Stimulated activated naive CD8-positive, alpha-beta T cell treated with anti-CD3 and anti-CD28 coated beads, Interleukin-15, Interleukin-2, amounts not matched to agents 100 ng/mL and 50 ng/mL, for 24 hours (primary cell): ENCODE data around the gene COLEC11.
"Not testable (repeated sequence)": the region's sequence is repeated elsewhere in the genome, so short reads cannot be mapped to it uniquely, and the experiment has no call there.

Experiments used
- H3K27ac Mint-ChIP-seq: one replicate; pipeline ENCODE4 v1.8.0; 2021; ENCODE audit warnings: mild to moderate bottlenecking, mixed read lengths
- H3K27me3 Mint-ChIP-seq: one replicate; pipeline ENCODE4 v1.8.0; 2021; ENCODE audit warnings: mixed read lengths
- H3K36me3 Mint-ChIP-seq: one replicate; pipeline ENCODE4 v1.8.0; 2021; ENCODE audit warnings: low read depth, mixed read lengths
- H3K4me1 Mint-ChIP-seq: one replicate; pipeline ENCODE4 v1.8.0; 2021; ENCODE audit warnings: low read depth, mixed read lengths
- H3K4me3 Mint-ChIP-seq: one replicate; pipeline ENCODE4 v1.8.0; 2021; ENCODE audit warnings: mild to moderate bottlenecking, mixed read lengths
- H3K9me3 Mint-ChIP-seq: one replicate; pipeline ENCODE4 v1.8.0; 2021; ENCODE audit warnings: mixed read lengths

The COLEC11 gene

DNA sequence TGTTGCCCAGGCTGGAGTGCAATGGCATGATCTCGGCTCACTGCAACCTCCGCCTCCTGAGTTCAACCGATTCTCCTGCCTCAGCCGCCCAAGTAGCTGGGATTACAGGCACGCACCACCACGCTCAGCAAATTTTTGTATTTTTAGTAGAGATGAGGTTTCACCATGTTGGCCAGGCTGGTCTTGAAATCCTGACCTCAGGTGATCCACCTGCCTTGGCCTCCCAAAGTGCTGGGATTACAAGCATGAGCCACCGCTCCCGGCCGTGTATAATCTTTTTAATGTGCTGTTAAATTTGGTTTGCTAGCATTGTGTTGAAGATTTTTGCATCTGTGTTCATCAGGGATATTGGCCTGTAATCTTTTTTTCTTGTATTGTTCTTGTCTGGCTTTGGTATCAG, 24.7 kb downstream of the COLEC11 start:
- not testable (repeated sequence) for H3K36me3 Mint-ChIP-seq, H3K4me3 Mint-ChIP-seq, H3K4me1 Mint-ChIP-seq, H3K27me3 Mint-ChIP-seq, H3K9me3 Mint-ChIP-seq, H3K27ac Mint-ChIP-seq

DNA sequence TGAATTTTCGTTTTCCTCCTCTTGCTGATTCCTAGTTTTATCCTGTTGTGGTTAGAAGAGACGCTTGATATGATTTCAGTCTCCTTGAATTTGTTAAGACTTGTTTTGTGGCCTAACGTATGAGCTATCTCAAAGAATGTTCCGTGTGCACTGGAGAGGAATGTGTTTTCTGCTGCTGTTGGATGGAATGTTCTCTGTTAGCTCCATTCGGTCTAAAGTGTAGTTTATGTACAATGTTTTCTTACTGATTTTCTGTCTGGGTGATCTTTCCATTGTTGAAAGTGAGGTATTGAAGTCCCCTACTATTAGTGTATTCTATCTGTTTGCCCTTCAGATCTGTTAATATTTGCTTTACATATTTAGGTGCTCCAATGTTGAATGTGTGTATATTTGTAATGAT, 25.9 kb downstream of the COLEC11 start:
- Mint-ChIP-seq H3K4me1 (no peaks in the 10 kb centered on the region), H3K27me3 (no peaks in the 10 kb centered on the region), H3K27ac (no peak overlapping the region), H3K36me3 (peaks cover 7% of the 10 kb centered on the region), H3K9me3 (peaks cover 6% of the 10 kb centered on the region), H3K4me3 (no peak overlapping the region)

DNA sequence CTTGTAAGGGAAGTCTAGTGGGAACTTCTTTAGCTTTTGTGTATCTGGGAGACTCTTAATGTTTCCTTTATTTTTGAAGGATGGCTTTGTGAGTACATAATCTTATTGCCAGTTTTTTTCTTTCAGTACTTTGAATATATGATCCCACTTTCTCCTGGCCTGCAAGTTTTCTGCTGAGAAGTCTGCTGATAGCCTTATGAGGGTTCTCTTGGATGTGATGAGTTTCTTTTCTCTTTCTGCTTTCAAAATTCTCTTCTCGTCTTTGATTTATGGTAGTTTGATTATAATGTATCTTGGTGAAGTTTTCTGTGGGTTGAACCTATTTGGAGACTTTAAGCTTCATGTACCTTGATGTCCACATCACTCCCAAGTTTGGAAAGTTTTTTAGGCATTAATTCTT, 28.1 kb downstream of the COLEC11 start:
- H3K27ac Mint-ChIP-seq, result no peak overlapping the region
- no peak overlapping the region for H3K4me3 Mint-ChIP-seq

DNA sequence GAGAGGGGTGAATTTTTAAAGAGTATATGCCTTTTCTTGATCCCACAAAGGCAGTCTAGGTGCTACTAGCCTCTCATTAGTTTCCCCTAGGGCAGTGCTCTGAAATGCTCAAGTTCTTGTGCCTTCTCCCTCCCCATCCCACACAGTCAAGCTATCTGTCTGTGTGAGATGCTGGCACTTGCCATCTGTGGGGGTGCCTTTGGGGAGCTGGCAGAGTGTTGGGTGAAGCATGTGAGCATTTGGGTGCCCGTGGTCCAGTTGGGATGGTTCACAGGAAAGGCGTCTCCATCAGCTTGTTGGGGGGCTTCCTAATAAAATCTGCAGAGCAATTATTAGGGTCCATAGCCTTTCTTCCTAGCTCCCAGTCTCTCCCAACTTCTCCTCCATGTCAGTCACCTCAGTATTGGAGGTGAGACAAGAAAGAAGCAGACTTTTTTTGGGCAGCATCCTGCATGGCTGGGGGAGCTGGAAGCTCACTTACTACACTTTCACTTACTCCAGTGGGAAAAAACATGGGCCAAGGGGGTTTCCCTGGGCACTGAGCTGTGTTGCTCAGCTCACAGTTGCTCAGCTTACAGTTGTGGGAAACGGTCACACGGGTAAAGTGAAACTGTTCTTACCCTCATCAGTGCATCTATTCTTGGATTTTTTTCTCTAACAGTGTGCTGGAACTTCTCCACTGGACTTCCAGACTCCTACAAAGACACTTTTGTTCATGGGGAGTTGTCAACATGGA, 29.3 kb downstream of the COLEC11 start:
- H3K4me1 Mint-ChIP-seq, result no peaks in the 10 kb centered on the region
- no peaks in the 10 kb centered on the region for H3K9me3 Mint-ChIP-seq
- H3K27ac Mint-ChIP-seq, result no peak overlapping the region
- H3K4me3 Mint-ChIP-seq, result no peak overlapping the region
- peaks cover 4% of the 10 kb centered on the region for H3K36me3 Mint-ChIP-seq
- no peaks in the 10 kb centered on the region for H3K27me3 Mint-ChIP-seq

More for the DNA sequence above, 28.1 kb downstream of the COLEC11 start:
- Mint-ChIP-seq H3K4me1 (no peaks in the 10 kb centered on the region), H3K27me3 (no peaks in the 10 kb centered on the region), H3K9me3 (no peaks in the 10 kb centered on the region), H3K36me3 (peaks cover 5% of the 10 kb centered on the region)

DNA sequence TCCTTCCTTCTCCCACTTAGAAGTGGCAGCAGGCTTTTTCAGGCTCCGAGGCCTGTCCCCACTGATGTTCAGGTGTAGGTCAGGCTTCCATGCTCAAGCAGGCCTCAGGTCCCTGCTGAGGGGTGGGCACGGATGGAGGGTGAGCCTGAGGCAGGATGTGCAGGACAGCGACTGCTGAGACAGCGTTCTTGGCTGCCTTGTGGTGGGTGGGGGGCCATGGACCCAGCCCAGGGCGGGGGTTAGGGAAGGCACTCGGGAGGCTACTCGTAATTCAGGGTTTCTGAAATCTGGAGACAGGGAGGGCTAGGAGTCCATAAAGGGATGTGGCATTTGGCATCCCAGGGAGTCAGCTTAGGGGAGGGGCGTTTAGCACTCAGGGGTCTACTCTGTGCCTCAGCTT, 30.3 kb downstream of the COLEC11 start:
- Mint-ChIP-seq H3K27ac (no peak overlapping the region), H3K36me3 (peaks cover 4% of the 10 kb centered on the region), H3K4me3 (no peak overlapping the region), H3K4me1 (no peaks in the 10 kb centered on the region), H3K27me3 (no peaks in the 10 kb centered on the region), H3K9me3 (no peaks in the 10 kb centered on the region)

DNA sequence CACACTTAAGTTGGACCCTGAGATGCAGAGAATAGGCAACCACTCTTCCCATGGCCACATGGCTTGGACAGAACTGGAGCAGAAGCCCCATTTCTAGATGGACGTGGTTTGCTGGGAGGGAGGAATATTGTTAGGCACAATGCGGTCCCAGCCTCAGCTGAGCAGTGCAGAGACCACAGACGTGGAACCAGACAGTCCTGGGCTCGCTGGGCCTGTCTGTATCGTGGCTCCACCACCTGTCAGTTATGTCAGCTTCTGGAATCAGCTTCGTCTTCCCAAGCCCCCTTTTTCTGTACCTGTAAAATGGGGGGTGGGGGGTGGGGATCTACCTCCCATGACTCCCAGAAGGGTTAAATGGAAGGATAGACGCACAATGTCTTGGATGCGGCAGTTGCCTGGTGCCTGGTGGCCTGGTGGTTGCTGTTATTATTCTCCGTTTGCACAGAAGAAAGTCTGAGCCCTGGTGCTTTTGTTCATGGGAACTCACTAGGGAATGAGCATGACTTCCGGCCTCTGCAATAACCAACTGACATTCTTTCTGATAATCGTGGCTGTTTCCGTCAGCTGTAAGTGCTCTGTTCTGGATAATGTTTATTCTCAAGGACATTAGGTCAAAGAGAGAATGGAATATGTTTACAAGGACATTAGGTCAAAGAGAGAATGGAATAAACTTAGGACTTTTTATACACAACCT, 31.4 kb downstream of the COLEC11 start:
- Mint-ChIP-seq H3K27me3 (no peaks in the 10 kb centered on the region), H3K36me3 (peaks cover 4% of the 10 kb centered on the region), H3K27ac (no peak overlapping the region), H3K4me1 (no peaks in the 10 kb centered on the region), H3K4me3 (no peak overlapping the region), H3K9me3 (no peaks in the 10 kb centered on the region)

DNA sequence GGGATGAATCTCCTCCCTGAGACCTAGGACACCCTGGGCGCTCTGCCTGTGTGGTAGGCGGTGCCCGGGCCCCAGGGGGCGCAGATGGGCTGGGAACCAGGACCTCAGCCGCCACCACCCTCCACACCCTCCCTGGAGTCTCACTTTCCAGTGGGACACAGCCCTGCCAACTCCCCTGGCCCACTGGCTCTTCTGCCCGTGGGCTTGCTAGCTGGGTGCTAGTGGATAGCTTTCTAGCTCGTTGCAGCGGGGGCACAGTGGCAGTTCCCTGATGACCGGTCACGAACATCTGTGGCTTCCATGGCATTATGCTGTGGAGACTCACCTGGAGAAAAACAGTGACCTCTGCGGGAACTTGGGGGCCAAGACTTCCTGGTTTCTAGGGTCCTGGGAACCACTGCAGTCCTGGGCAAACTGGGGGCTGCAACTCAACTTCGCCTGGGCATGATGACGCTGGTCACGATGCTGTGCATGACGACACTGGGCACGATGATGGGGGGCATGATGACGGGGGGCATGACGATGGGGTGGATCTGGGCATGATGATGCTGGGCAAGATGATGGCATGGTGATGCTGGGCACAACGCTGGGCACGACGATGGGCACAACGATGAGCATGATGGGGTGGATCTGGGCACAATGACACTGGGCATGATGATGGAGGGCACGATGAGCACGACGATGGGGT, 32.0 kb downstream of the COLEC11 start:
- Mint-ChIP-seq H3K4me3 (no peak overlapping the region), H3K9me3 (no peaks in the 10 kb centered on the region), H3K36me3 (peaks cover 4% of the 10 kb centered on the region), H3K4me1 (no peaks in the 10 kb centered on the region), H3K27ac (no peak overlapping the region), H3K27me3 (no peaks in the 10 kb centered on the region)

DNA sequence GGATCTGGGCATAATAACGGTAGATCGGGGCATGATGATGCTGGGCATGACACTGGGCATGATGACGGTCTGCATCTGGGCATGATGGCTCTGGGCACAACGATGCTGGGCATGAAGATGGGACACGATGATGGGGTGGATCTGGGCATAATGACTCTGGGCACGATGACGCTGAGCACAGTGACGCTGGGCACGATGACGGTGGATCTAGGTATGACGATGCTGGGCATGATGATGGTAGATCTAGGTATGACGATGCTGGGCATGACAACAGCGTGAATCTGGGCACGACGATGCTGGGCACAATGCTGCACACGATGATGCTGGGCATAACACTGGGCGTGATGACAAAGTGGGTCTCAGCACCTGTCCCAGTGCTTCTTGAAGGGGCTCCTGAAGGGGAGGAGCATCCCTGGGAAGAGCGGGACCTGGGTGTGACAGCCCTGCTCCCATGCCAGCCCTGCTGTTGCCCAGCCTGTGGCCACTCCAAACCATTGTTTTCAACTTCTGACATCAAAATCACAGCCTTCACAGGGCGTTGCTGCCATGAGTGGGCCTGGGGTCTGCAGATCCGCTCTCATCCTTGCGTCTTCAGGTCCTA, 32.7 kb downstream of the COLEC11 start:
- H3K4me1 Mint-ChIP-seq, result no peaks in the 10 kb centered on the region
- H3K9me3 Mint-ChIP-seq, result no peaks in the 10 kb centered on the region
- H3K27me3 Mint-ChIP-seq, result no peaks in the 10 kb centered on the region
- H3K4me3 Mint-ChIP-seq, result no peak overlapping the region
- H3K27ac Mint-ChIP-seq, result no peak overlapping the region
- H3K36me3 Mint-ChIP-seq, result peaks cover 4% of the 10 kb centered on the region

DNA sequence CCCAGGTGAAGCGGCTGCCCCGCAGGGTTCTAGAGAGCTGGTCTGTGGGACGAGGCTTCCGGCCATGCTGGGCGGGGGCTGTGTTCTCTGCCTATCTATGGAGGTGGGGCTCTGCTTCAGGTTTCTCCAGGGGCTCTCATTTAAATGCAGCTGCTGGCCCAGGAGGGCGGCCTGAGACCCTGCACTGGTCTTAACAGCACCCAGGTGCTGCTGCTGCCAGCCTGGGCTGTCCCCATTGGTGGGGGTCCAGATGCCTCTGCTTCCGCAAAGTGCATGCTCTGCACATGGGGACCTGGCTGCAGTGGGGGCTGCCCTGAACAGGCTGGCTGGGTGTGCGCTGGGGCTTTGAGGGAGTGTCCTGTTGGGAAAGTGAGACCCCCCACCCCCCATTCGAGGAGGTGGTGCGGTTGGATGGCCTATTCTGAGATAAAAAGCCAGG, 33.3 kb downstream of the COLEC11 start:
- Mint-ChIP-seq H3K27ac (no peak overlapping the region), H3K9me3 (no peaks in the 10 kb centered on the region), H3K27me3 (no peaks in the 10 kb centered on the region), H3K4me1 (no peaks in the 10 kb centered on the region), H3K36me3 (peaks cover 4% of the 10 kb centered on the region), H3K4me3 (no peak overlapping the region)

DNA sequence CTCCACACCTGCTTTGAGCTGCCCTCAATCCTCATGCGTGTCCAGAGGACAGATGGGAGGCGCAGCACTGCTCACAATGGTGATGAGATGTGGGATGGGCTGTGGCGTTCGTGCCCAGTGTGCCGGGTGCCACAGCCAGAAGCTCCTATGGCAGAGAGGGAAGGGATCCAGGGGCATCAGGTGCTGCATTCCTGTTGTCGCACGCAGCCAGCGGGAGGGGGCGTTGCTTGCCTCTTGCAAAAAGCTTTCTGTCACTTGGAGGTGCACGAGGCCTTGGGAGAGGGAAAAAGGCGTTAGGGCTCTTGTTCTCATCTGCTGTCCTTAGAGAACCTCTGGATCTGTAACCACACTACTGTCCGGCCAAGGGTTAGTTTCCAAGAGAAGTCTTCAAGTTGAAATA, 33.9 kb downstream of the COLEC11 start:
- Mint-ChIP-seq H3K9me3 (no peaks in the 10 kb centered on the region), H3K27me3 (no peaks in the 10 kb centered on the region), H3K4me3 (no peak overlapping the region), H3K36me3 (peaks cover 4% of the 10 kb centered on the region), H3K27ac (no peak overlapping the region), H3K4me1 (no peaks in the 10 kb centered on the region)

DNA sequence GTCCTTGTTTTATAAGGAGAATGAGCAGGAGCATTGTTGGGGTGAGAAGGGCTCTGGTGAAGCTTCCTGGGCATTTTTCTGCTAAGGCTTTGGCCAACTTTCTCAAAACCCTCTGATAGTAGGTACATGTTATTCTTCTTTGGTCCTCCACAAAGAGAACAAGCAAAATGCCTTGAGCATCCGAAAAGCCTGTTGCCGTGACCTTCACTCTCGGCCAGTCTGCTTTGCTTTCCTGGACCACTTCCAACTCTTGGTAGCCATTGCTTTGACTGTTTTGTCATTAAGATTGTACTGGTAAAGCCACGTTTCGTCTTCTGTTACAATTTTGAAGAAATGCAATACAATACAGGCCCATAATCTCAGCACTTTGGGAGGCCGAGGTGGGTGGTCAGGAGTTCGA, 35.7 kb downstream of the COLEC11 start:
- peaks cover 4% of the 10 kb centered on the region for H3K36me3 Mint-ChIP-seq
- H3K4me1 Mint-ChIP-seq, result no peaks in the 10 kb centered on the region
- H3K27ac Mint-ChIP-seq, result no peak overlapping the region
- no peaks in the 10 kb centered on the region for H3K27me3 Mint-ChIP-seq
- H3K4me3 Mint-ChIP-seq, result no peak overlapping the region
- H3K9me3 Mint-ChIP-seq, result no peaks in the 10 kb centered on the region

DNA sequence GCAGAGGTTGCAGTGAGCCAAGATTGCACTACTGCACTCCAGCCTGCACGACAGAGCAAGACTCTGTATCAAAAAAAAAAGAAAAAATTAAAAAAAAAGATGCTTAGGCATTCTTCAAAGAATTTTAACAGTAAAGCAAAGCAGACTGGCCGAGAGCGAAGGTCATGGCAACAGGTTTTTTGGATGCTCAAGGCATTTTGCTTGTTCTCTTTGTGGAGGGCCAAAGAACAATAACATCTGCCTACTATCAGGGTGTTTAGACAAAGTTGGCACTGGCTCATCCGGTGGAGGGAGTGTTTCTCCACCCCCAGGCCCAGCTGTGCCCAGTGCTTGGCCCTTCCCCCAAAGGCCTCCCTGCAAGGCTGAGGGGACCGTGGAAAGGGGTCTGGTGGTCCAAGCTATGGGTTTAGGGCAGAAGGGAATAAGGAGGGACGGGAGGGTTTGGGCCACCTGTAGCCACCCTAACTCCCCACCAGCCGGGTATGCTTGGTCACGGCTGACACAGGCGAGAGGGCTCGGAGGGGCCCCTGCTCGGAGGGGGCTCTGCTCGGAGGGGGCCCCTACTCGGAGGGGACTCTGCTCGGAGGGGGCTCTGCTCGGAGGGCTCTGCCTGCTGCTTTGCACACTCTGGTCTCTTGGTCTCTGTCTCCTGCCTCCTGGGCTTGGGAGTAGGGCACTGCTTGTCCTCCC, 36.4 kb downstream of the COLEC11 start:
- H3K27me3 Mint-ChIP-seq, result no peaks in the 10 kb centered on the region
- no peaks in the 10 kb centered on the region for H3K4me1 Mint-ChIP-seq
- no peak overlapping the region for H3K4me3 Mint-ChIP-seq
- H3K9me3 Mint-ChIP-seq, result no peaks in the 10 kb centered on the region
- peaks cover 4% of the 10 kb centered on the region for H3K36me3 Mint-ChIP-seq
- no peak overlapping the region for H3K27ac Mint-ChIP-seq

DNA sequence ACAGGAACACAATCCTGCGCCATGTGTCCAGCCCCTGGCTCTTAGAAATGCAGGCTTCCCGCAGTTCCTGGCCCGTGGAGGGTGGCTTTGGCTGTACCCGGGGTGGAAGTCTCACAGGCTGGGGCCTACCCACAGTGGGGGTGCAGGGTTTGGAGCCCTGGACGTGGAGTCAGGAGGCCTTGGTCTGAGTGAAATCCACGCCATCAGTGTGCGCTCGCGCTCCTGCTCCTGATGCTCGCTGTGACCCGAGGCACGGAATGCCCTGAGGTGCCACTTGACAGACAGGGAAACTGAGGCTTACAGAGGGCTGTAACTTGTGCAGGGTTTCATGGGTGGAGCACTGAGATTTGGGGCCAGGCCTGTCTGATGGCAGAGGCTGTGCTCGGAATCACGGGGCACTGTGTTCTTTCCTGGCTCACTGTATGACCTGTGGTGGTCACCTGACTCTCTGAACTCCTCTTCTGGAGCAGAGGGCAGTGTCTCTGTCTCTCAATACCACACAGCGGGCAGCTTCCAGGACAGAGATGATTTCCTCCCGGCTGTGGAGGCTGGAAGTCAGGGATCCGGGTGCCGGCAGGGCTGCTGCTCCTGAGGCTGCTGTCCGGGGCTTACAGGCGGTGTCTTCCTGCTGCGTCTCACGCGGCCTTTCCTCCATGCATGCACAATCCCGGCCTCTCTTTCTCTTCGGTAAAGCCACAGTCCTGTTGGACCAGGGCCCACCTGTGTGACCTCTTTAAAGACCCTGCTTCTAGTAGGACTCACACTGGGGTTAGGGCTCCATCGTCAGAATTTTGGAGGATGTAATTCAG, 37.1 kb downstream of the COLEC11 start:
- Mint-ChIP-seq H3K36me3 (peaks cover 4% of the 10 kb centered on the region), H3K27me3 (no peaks in the 10 kb centered on the region), H3K27ac (no peak overlapping the region), H3K4me1 (no peaks in the 10 kb centered on the region), H3K4me3 (no peak overlapping the region), H3K9me3 (no peaks in the 10 kb centered on the region)
